ENCODE measurements around the gene OPA1.
"Not testable (repeated sequence)": the region's sequence is repeated elsewhere in the genome, so short reads cannot be mapped to it uniquely, and the experiment has no call there.

The OPA1 gene

DNA sequence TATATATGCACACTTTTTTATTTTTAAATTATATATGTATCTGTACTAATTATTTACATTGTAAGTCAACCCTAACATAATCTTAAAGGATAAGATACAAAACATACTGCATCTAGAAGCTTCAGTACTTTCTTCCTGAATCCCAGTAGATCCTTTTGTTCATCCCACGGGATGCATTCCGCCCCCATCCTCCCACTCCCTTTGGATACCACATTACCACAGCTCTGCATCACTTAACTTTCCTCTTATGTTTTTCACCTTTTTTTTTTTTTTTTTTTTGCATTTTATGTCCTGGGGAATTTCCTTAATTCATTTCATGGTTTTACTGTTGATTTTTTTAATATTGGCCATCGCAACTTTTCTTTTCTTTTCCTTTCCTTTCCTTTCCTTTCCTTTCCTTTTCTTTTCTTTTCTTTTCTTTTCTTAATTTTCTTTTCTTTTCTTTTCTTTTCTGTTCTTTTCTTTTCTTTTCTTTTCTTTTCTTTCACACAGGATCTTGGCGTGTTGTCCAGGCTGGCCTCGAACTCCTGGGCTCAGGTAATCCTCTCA is 3.0 kb downstream of the OPA1 start:
- CTCF ChIA-PET: no interaction called here

DNA sequence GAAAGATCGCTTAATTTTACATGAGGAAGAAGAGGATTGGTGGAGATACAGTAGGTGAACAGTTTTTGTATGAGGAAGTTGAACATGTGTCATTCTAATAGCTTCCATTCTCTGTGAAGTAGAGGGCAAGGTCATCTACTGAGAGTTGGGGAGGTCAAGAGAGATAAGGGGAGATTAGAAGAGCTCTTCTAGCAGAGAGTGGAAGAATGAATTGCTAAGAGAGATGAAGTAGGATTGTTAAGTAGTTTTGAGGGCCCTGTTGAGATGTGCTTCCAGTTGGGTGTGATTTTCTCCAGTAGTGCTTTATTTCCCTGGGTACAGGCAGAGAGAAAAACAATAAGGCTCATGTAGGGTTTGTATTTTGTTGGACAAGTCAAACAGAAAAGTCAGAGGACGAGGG is 5.2 kb downstream of the OPA1 start:
- DNase-seq (ENCODE audit: low spot score): no peak
- TF ChIP-seq, protein P1, sequence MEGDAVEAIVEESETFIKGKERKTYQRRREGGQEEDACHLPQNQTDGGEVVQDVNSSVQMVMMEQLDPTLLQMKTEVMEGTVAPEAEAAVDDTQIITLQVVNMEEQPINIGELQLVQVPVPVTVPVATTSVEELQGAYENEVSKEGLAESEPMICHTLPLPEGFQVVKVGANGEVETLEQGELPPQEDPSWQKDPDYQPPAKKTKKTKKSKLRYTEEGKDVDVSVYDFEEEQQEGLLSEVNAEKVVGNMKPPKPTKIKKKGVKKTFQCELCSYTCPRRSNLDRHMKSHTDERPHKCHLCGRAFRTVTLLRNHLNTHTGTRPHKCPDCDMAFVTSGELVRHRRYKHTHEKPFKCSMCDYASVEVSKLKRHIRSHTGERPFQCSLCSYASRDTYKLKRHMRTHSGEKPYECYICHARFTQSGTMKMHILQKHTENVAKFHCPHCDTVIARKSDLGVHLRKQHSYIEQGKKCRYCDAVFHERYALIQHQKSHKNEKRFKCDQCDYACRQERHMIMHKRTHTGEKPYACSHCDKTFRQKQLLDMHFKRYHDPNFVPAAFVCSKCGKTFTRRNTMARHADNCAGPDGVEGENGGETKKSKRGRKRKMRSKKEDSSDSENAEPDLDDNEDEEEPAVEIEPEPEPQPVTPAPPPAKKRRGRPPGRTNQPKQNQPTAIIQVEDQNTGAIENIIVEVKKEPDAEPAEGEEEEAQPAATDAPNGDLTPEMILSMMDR (conservative IDR thresholded peaks at IDR 0.05; ENCODE audit: low read depth): no peak
- CTCF ChIA-PET: interaction anchor here (0.6 kb wide), 2 partner anchors 10 to 233 kb away, joined by 3 read pairs; no protein-coding TSS in a partner anchor
- no peak overlapping the region for H3K27ac ChIP-seq
- POLR2A ChIA-PET (ENCODE audit: low non-redundant PET): no interaction called here

More for the DNA sequence above, 3.0 kb downstream of the OPA1 start:
- TF ChIP-seq, protein P1 (conservative IDR thresholded peaks at IDR 0.05; ENCODE audit: low read depth): no peak
- POLR2A ChIA-PET (ENCODE audit: low non-redundant PET): no interaction called here
- DNase-seq (ENCODE audit: low spot score): no peak
- H3K27ac ChIP-seq: no peak overlapping the region

DNA sequence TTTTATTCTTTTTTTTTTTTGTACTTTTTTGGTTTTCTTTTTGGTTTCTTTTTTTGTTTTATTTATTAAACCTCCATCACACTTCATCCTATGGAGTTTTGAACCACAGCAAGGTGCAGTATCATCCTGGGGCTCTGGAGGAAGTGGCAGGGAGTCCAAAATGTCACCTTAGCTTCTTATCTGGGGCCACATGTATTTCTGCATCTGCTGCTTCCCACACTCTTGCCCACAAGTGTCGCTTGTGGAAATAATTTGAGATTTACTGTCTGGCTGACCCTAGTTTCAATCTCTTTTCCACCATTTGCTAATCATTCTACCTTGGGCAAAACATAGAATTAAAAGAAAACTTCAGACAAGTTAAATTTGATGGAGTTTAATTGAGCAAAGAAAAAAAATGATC is 6.4 kb downstream of the OPA1 start:
- TF ChIP-seq, protein P1 (conservative IDR thresholded peaks at IDR 0.05; ENCODE audit: low read depth): no peak
- DNase-seq (ENCODE audit: low spot score): no peak
- CTCF ChIA-PET: no interaction called here
- POLR2A ChIA-PET (ENCODE audit: low non-redundant PET): no interaction called here
- H3K27ac ChIP-seq: no peak overlapping the region

DNA sequence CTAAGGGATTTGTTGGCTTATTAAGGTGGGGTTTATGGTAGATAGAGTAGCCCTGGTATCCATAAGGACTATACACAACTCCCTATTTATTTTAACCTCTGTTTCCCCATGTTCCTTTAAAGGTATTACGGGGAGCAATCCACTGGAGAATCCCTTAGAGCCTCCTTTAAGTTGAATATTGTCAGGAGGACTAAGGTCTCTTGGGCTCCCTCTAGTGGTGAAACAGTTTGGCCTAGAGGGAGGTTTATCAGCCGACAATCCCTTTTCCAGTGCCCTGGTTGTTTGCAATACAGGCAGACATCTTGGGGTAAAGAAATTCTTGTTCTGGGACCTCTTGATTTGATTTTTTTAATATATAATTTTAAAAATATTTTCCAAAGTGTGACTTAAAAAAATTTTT is 12.9 kb downstream of the OPA1 start:
- no peak overlapping the region for H3K27ac ChIP-seq
- CTCF ChIA-PET: no interaction called here
- POLR2A ChIA-PET (ENCODE audit: low non-redundant PET): no interaction called here
- DNase-seq (ENCODE audit: low spot score): peak; percentile 55
- TF ChIP-seq, protein P1 (conservative IDR thresholded peaks at IDR 0.05; ENCODE audit: low read depth): peak; percentile 78

DNA sequence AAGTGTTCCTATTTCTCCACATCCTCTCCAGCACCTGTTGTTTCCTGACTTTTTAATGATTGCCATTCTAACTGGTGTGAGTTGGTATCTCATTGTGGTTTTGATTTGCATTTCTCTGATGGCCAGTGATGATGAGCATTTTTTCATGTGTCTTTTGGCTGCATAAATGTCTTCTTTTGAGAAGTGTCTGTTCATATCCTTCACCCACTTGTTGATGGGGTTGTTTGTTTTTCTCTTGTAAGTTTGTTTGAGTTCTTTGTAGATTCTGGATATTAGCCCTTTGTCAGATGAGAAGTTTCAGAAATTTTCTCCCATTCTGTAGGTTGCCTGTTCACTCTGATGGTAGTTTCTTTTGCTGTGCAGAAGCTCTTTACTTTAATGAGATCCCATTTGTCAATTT is 13.9 kb downstream of the OPA1 start:
- DNase-seq (ENCODE audit: low spot score); CTCF ChIA-PET; POLR2A ChIA-PET (ENCODE audit: low non-redundant PET): not testable (repeated sequence)

DNA sequence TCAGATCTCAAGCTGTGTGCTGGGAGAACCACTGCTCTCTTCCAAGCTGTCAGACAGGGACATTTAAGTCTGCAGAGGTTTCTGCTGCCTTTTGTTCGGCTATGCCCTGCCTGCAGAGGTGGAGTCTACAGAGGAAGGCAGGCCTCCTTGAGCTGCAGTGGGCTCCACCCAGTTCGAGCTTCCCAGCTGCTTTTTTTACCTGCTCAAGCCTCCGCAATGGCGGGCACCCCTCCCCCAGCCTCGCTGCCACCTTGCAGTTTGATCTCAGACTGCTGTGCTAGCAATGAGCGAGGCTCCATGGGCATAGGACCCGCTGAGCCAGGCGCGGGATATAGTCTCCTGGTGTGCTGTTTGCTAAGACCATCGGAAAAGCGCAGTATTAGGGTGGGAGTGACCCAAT is 17.5 kb downstream of the OPA1 start:
- DNase-seq (ENCODE audit: low spot score); CTCF ChIA-PET; POLR2A ChIA-PET (ENCODE audit: low non-redundant PET); H3K27ac ChIP-seq: not testable (repeated sequence)

More for the DNA sequence above, 13.9 kb downstream of the OPA1 start:
- not testable (repeated sequence) for H3K27ac ChIP-seq

DNA sequence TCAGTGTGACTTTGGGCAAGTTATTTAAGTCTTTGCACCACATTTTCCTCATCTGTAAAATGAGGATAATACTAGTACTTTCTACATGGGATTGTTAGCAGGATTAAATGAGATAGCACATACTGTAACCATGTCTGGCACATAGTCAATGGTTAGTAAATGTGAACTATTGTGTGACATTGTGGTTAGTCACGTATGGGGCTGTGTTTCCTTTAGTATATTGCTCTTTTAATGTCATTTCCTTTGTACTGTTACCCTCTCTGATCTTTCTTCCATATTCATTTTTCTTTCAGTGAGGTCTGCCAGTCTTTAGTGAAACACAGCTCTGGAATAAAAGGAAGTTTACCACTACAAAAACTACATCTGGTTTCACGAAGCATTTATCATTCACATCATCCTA is 21.4 kb downstream of the OPA1 start:
- POLR2A ChIA-PET (ENCODE audit: low non-redundant PET): no interaction called here
- CTCF ChIA-PET: interaction anchor here (0.6 kb wide), 1 partner anchor 74 kb away, joined by 4 read pairs; no protein-coding TSS in a partner anchor
- no peak for DNase-seq (ENCODE audit: low spot score)

More for the DNA sequence above, 21.4 kb downstream of the OPA1 start:
- TF ChIP-seq, protein P1 (conservative IDR thresholded peaks at IDR 0.05; ENCODE audit: low read depth): no peak
- H3K27ac ChIP-seq: no peak overlapping the region

All from RWPE1 (cell line).